ENCODE measurements around the gene TTL.

DNA sequence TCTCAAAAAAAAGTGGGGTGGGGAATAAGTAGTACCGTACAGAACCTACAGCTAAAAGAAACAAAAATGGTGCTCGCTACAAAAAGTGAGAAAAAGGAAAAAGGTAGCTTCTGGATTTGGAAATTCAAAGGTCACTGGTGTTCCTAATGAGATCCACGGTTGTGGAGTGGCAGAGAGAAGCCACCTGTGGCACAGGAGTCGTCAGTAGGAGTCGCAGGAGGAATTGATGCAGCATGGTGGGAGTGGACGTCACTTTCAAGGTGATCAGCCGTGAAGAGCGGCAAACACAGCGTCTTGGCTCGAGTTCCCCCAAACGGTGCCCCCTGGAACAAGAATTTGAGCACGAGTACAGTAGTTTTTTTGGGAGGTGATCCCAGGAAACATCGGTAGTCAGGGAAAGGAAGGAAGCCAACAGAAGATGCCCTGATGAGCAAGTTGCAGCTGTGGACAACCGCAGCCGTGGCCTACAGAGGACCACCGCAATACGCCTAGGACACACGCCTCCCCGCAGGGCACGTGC lies 1.4 kb upstream of the TTL start:
- TF ChIP-seq, protein P1, sequence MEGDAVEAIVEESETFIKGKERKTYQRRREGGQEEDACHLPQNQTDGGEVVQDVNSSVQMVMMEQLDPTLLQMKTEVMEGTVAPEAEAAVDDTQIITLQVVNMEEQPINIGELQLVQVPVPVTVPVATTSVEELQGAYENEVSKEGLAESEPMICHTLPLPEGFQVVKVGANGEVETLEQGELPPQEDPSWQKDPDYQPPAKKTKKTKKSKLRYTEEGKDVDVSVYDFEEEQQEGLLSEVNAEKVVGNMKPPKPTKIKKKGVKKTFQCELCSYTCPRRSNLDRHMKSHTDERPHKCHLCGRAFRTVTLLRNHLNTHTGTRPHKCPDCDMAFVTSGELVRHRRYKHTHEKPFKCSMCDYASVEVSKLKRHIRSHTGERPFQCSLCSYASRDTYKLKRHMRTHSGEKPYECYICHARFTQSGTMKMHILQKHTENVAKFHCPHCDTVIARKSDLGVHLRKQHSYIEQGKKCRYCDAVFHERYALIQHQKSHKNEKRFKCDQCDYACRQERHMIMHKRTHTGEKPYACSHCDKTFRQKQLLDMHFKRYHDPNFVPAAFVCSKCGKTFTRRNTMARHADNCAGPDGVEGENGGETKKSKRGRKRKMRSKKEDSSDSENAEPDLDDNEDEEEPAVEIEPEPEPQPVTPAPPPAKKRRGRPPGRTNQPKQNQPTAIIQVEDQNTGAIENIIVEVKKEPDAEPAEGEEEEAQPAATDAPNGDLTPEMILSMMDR (IDR thresholded peaks at IDR 0.05; ENCODE audit: borderline replicate concordance, extremely low read depth, low read length, poor library complexity, severe bottlenecking): no peak
- TF ChIP-seq EZH2 (IDR thresholded peaks at IDR 0.05; ENCODE audit: borderline replicate concordance, low read depth, low read length, severe bottlenecking): no peak
